Activated CD8-positive, alpha-beta memory T cell treated with anti-CD3 and anti-CD28 coated beads for 4 hours (primary cell): ENCODE measurements around the gene SLC12A5.
"Not testable (repeated sequence)": the region's sequence is repeated elsewhere in the genome, so short reads cannot be mapped to it uniquely, and the experiment has no call there.

Source experiments
- DNase-seq, 2 donors: peaks; one replicate each; pipeline ENCODE4 v3.0.0-alpha.2; 2020; ENCODE audit warnings: low read depth in 2 of 2

The SLC12A5 gene

DNA sequence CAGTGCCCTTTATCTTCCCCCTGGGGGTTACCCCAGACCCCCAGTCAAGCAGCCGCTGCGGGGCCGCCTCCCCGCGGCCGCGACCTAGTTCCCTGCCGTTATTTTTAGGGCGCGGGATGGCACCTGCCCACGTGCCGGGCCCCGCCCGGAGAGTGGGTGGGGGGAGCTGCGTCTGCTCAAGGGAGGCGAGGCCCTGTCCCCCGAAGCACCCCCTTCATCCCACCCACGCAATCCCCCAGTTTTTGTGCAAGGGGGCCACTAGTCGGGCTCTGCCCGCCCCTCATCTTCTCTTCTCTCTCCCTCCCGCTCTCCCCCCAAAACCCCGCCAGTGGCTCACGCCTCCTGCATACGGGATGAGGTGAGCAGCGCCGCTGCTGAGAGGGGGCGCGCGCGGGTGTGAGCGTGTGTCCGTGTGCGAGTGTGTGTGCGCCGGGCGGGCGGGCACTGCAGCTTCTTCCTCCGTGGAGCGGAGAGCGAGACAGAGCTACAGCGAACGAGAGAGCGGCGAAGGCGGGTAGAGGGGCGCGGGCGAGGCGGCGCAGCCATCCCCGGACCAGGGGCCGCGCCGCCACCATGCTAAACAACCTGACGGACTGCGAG, at the start of gene SLC12A5:
SLC12A5 (plus strand) TSS at position 444 of the 600 bp plus-strand sequence; CDS start at position 574, 130 bp downstream.
- no peak for DNase-seq

DNA sequence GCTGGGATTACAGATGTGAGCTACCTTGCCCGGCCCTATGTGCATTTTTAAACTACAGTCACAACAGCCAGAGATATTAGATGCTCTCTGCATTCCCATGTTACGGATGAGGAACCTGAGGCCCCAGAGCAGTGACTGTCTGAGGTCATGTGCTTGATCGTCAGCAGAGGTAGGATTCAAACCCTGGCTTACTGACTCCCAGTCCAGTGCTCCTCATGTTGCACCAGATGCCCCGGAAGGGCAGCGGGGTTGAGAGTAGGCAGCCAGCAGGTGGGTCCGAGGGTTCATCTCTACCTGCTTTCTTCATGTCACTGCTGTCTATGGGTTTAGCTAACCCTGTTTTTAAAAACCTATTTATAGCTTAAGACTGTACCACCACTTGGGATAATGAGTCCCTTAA, 47.8 kb upstream of the SLC12A5 start:
- no peak for DNase-seq

DNA sequence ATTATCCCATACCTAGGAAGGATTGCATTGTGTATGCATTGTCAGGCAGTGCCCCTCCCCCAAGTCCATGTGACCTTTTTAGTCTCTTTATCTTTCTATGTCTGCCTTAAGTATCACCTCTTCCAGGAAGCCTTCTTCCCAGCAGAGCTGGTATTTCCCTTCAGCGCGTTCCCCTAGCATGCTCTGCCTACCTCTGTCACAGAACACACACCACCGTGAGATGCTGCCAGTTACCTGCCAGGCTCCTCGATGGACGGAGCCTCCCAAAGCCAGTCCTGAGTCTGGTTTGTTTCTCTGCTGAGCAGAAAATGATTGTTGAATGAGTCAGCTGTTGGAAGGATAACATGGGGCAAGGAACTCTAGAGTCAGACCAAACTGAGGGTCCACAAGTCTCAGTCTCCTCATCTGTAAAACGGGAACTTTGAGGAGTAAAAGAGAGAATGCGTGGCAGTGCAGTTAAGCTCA, 45.7 kb upstream of the SLC12A5 start:
- DNase-seq: no peak

DNA sequence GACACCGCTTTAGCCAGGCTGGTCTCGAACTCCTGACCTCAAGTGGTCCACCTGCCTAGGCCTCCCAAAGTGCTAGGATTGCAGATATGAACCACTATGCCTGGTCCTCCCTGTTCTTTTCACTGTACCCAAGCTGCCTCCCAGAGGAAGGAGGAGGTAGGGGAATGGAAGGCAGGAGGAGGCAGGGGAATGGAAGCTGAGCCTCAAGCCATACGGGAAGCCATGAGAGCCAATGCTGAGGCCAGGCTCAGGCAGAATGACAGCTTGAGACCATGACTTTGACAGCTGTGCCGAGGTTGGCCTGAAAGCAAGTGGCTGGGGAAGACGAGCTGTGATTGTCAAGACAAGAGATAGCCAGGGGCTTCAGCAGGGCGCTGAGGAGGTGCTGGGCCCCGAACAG, 43.4 kb upstream of the SLC12A5 start:
- no peak for DNase-seq

DNA sequence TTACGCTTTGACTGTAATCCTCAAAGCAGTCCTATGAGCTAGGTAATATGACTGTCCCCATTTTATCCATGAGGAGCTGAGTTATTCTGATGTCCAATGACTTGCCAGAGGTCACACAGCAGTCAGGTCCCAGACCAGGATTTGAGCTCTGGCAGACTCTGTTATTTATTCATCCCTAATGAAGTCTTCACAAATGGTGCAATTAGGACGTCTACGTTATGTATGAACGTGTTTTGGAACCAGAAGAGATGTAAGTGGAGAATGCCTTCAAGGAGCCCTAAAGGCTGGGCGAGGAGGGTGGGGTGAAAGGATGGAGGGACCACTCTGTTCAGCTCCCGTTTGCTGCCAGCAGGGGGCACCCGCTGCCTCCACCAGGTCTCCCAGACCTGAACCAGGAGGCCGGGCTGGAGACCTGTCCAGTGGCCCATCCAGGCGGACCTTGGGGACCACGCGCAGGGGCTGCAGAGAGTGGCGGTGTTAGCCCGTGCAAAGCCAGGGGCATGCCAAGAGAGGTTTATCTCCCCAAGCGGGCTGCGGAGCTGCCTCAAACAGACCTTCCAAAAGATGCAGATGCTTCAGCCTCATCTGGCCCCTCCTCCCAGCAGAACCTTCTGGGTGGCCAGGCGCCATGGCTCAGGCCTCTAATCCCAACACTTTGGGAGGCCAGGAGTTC, 41.8 kb upstream of the SLC12A5 start:
- DNase-seq: peak in 1 of 2 donors; percentile 46

DNA sequence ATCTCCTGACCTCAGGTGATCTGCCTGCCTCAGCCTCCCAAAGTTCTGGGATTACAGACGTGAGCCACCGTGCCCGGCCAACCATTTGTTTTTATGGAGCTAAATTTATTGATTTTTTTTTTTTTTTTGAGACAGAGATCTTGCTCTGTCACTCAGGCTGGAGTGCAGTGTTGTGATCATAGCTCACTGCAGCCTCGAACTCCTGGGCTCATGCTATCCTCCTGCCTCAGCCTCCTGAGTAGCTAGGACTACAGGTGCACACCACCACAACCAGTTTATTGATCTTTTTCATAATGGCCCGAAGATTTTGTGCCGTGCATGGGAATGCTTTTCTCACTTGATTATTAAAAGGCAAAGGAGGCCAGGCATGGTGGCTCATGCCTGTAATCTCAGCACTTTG, 40.2 kb upstream of the SLC12A5 start:
- DNase-seq: not testable (repeated sequence)

DNA sequence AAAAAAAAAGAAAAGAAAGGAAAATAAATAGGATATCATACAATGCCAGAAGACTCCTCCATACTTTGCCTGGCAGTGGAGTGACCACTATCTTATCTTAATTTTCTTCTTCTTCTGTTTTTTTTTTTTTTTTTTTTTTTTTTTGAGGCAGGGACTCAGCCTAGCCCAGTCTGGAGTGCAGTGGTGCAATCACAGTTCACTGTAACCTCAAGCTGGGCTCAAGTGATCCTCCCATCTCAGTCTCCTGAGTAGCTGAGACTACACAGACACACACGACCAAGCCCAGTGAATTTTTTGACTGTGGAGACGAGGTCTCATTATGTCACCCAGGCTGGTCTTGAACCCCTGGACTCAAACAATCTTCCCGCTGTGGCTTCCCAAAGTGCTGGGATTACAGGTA, 37.4 kb upstream of the SLC12A5 start:
- DNase-seq: no peak

DNA sequence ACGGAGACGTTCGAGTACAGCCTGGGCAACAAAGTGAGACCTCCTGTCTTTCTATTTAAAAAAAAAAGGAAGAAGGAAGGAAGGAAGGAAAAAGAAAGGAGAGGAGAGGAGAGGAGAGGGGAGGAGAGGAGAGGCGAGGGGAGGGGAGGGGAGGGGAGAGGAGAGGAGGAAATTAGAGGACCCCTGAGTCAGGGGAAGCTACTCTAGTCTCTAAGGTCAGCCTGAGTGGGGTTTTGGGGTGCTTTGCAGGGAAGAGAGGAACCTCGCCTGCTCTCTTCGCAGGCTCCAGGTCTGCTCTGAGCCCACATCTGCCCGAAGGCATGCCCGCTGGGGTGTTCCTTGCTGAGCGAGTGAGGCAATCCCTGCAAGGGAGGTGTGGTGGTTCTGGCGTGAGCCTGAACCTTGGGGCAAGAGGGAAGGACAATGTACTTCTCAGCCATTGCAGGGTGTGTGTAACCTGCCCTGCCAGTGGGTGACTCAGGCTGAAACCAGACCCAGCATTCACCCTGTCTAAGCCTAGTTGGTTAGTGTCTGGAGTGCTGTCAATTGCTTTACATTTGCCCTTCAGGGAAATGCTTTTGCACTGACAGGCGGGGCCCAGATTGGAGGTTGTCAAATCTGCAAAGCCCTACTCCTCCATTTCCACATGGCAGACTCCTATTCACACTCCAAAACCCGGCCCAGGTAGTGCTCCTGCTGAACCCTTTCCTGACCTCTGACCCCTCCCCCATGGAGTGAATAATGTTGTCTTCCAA, 35.6 kb upstream of the SLC12A5 start:
- DNase-seq: no peak

DNA sequence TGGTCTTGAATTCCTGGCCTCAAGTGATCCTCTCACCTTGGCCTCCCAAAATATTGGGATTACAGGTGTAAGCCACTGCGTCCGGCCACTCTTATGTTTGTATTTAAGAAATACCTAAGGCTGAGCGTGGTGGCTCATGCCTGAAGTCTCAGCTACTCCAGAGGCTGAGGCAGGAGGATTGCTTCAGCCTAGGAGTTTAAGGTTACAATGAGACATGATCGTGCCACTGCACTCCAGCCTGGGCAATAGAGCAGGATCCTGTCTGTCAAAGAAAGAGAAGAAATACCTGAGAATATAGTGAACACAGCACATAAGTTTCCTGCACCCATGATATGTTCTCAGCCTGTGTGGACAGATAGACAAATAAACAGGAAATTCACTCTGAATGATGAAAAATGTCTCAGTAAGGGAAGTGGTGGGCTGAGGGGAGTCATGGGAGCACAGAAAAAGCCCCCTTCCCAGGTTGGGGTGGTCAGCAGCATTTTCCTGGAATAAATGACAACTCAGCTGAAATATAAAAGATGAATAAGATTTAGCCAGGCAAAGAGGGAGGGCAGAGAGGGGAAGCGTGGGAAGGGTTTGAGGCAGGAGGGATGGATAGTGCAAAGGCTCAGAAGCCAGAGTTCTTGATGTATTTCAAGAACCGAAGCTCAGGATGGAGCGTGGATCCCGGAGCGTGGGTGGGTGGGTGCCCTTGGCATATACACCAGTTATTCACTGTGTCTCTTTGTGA, 34.1 kb upstream of the SLC12A5 start:
- DNase-seq: no peak

DNA sequence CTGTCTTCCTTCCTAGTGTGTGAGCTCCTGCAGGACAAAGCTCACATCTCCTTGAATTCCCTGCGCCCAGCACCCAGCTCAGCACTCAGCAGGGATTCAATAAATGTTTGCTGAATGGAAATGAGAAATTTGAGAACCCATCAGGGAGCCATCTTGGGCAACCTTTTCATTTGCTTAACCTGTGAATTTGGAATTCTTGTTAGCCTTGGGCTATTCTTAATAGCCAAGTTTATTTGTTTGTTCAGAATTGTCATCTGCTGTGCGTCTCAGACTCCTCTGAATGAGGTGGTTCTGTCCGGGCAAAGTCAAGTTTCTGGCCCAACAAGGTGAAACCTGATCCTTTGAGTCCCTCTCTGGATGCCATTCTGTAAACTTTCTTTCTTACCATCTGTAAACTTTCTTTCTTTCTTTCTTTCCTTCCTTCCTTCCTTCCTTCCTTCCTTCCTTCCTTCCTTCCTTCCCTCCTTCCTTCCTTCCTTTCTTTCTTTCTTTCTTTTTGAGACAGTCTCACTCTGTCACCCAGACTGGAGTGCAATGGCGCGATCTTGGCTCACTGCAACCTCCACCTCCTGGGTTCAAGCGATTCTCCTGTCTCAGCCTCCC, 33.4 kb upstream of the SLC12A5 start:
- DNase-seq: not testable (repeated sequence)

DNA sequence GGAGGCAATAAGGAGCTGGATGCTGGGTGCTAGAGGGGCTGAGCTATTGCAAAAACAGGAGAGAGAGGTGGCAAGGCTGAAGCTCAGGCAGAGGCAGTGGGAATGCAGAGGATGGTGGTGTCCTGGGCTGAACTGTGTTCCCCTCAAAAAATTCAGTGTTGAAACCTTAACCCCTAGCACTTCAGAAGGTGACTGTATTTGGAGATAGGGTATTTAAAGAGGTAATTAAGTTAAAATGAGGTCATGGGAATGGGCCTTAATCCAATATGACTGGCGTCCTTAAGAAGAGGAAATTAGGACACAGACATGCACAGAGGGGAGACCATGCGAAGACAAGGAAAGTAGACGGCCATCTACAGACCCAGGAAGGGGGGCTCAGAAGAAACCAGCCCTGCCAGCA, 31.8 kb upstream of the SLC12A5 start:
- no peak for DNase-seq

DNA sequence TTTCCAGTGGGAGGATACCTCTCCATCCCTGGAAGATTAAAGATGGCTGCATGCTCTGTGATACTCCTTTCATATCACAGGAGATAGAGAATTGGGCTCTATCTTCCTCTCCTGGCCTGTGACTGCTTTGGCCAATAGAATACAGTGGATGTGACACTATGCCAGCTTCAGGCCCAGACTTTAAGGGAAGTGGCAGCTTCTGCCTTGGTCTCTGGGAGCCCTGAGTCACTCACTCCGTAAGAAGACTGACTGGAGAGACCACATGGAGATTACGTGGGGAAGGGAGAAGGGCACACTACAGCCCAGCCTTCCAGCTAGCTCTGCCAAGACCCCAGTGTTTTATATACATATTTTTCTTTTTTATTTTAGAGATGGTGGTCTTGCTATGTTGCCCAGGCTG, 30.7 kb upstream of the SLC12A5 start:
- DNase-seq: no peak

DNA sequence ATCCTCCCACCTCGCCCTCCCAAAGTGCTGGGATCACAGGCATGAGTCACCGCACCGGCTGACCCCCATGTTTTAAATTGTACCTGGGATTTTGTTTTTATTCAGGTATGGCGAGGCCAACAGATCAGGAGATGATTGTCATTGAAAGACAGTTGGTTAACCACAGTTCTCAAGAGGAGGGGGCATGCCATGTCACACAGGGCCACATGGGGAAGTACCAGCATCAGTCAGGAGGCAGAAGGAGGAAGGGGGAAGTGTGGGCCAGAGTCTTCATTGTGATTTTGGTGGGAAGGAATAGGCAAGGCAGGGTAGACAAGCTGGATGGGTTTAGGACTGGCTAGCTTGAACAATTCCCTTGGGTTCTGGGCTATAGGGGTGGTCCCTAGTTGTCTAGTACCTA, 30.3 kb upstream of the SLC12A5 start:
- DNase-seq: no peak

DNA sequence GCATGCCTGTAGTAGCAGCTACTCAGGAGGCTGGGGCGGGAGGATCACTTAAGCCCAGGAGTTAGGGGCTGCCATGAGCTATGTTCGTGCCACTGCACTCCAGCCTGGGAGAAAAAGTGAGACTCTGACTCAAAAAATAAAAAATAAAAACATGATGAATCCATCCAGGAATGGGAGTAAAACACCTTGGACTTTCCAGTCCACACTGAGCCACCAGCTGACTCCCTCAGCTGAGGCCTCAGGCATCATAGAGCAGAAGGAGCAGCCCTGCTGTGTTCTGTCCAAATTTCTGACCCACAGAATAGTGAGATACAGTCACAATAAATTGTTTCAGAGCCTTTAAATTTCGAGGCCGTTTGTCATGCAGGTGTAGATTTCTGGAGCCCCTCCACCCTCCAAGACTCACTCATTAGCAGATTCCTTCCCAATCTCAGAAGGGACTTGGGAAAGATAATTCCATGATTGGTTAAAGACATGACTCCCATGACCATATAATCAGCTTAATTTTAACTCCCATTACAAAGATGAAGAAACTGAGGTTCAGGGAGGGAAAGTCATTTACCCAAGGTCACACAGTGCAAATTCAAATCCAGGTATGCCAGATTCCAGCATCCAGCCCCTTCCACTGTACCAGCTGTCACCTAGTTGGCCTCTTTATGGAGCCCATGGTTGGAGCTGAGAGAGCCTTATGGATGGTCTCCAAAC, 29.3 kb upstream of the SLC12A5 start:
- DNase-seq: no peak

DNA sequence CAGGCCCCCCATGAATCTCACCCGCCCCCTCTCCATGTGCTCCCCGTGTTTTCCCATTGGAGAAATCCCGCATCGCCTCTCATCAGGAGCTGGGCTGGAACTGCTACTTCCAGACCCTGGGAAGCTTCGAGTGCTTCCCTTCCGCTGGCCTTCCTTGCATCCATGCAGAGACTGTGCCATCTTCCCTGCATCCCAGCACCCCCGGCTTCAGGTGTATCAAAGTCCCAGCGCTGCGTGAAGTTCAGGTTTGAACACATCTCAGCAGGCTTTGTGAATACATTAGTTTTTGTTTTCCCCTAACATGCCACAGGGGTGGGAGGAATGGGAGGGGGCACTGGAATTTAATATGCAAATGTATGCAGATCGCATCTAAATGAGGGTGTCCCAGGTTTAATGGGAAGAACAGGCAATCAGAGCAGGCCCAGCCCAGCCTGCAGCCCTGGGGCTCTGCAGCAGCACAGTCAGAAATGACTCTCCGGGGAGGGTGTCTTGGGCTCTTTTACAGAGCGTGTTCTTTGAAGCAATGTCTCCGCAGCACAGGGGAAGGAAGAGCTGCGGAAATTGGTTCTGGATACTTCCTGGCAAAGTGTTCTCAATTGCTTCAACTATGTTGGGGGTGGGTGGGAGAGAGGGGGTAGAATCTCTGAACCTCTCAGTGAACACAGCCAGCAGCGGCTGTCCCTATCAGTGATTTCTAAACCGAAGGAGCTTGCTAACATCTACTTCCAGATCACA, 28.6 kb upstream of the SLC12A5 start:
- no peak for DNase-seq

DNA sequence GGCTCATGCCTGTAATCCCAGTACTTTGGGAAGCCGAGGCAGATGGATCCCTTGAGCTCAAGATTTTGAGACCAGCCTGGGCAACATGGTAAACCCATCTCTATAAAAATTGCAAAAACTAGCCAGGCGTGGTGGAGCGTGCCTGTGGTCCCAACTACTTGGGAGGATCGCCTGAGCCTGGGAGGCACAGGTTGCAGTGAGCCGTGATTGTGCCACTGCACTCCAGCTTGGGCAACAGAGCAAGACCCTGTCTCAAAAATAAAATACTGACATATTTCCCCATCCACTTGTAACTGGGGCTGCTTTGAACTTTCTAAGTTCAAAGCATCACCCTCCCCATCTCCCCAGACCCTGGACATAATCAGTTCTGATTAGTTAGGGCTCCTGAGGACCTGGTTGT, 27.5 kb upstream of the SLC12A5 start:
- no peak for DNase-seq

DNA sequence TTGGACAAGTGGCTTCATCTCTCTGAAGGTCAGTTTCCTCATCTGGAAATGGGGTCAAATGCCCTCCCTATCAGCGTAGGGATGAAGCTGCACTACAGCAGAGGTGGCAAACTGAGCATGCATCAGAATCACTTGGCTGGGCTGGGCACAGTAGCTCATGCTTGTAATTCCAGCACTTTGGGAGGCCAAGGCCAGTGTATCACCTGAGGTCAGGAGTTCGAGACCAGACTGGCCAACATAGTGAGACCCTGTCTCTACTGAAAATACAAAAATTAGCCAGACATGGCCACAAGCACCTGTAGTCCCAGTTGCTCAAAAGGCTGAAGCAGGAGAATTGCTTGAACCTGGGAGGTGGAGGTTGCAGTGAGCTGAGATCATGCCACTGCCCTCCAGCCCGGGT, 27.0 kb upstream of the SLC12A5 start:
- DNase-seq: no peak

DNA sequence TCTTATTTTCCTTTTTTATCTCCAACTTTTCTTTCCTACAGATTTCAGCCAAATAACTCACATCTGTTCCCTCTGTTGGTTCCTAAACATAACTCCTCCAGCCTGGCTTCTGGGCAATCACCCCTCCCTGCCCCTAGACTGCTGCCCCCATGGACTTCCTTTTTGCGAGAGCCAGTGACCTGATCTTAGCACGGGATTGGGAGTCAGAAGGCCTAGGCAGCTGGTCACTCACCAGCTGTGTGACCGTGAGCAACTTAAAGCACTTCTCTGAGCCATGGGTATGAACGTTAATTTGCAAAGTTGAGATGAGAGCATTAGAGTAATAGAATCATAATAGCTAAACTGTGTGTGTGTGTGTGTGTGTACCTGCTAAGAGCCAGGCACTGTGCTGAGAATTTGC, 24.8 kb upstream of the SLC12A5 start:
- DNase-seq: no peak

DNA sequence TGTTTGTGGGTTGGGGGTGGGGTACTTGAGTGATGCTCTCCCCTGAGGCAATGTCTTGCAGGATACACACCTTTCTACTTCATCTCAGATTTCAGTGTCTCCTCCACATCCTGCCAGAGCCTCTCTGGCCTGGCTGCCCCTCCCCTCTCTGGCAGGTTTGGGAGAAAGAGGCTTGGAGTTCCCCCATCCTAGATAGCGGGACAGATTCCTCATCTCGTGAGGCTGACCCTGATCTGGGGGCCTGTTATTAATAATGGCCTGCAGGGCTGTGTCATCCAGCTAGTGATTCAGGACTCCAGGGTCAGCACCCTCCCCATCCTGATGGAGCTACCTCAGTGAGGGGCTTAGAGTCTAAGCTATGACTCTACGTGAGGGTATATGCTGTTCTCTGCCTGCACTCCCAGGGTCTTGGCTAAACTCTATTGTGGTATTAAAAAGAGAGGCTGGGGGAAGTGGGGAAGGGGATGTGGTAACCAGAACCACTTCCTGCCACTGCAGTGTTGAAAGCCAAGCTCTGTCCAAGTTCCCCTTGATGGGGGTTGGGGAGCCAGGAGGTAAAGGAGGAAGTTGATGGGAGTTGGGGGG, 24.0 kb upstream of the SLC12A5 start:
- DNase-seq: no peak

DNA sequence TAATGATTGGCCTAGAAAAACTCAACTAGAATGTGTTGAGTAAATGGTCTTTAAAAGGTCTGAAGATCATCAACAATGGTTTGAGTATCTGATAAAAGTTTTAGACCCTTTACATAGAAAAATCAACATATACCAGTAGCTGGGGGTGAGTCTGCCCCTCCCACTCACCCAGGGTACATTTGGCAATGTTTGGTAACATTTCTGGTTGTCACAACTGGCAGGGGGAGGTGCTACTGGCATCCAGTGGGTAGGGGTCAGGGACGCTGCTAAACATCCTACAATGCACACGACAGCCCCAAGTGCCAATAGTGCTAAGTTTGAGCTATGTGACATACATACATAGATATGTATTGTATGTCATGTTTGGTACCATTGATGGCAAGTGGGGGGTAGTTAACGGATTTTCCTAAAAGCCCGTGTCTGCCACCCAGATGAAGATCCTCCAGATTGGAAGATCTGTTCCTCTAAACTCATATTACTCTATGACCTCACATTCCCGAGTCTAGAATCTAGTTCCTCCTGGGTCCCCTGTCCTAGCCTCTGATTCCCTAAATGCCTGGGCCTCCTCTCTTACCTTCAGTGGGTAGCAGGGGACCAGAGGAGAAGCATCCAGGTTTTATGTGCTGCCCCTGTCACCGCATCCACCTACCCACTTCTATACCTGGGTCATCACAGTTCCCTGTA, 22.9 kb upstream of the SLC12A5 start:
- DNase-seq: no peak
